AG10803 (cell line): Measurements from ENCODE around the gene HAGH.

ENCODE experiments used
- DNase-seq: peaks from one replicate; pipeline ENCODE4 v3.0.0; 2010; ENCODE audit warnings: low read depth
- H3K4me3 ChIP-seq: 2 replicates; pipeline ENCODE4 v1.5.1; 2011; ENCODE audit warnings: mild to moderate bottlenecking, low read length, control low read depth
- CTCF ChIP-seq: conservative IDR thresholded peaks from 2 replicates; pipeline ENCODE4 v1.5.1; 2011; ENCODE audit warnings: mild to moderate bottlenecking, low read length, control low read depth, inconsistent platforms

Gene HAGH

DNA sequence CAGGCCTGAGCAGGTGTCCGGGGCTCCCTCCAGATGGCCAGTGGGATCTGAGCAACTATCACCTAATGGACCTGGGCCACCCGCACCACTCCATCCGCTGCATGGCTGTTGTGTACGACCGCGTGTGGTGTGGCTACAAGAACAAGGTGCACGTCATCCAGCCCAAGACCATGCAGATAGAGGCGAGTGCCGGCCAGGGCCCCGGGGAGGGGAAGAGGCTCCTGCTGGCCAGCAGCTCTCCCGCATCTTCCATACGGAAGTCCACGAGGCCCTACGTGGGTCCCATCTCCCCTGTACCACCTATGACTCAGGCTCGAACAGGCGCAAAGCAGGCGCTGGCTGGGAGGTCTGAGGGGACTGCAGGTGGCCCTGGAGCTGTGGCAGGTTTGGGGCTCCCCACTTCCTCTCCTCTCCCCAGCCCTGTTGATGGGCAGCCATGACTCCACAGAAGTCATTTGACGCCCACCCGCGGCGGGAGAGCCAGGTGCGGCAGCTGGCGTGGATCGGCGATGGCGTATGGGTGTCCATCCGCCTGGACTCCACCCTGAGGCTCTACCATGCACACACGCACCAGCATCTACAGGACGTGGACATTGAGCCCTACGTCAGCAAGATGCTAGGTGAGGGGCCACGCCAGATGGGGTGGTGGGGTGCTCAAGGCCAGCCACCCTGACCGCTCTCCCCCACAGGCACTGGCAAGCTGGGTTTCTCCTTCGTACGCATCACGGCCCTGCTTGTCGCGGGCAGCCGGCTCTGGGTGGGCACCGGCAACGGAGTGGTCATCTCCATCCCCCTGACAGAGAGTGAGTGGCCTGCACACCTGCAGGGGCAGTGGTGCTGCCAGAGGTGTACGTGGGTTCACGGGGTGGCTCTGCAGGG is 59.3 kb downstream of the HAGH start:
- TF ChIP-seq CTCF, result no peak
- DNase-seq, result no peak
- H3K4me3 ChIP-seq, result no peak overlapping the region

GRCh38 chr16:1766701-1767100 is 59.9 kb downstream of the HAGH start:
- DNase-seq, result no peak
- H3K4me3 ChIP-seq, result no peak overlapping the region
- no peak for TF ChIP-seq CTCF

GRCh38 chr16:1766231-1766630 is 60.4 kb downstream of the HAGH start:
- DNase-seq, result no peak
- TF ChIP-seq CTCF, result no peak

DNA sequence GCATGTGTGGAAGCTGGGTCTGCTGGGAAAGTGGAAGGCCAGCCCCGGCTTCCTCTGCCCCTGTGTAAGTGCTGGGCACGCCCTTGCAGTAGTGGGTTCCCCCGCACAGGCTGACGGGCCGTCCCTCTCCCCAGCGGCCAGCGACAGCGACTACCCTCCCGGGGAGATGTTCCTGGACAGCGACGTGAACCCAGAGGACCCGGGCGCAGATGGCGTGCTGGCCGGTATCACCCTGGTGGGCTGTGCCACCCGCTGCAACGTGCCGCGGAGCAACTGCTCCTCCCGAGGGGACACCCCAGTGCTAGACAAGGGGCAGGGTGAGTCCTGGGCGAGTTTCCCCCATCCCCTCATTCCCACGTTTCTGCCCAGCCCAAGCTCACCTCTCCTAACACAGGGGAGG is 60.8 kb downstream of the HAGH start:
- no peak for TF ChIP-seq CTCF
- H3K4me3 ChIP-seq, result no peak overlapping the region
- DNase-seq, result no peak

More at GRCh38 chr16:1766231-1766630, 60.4 kb downstream of the HAGH start:
- H3K4me3 ChIP-seq, result no peak overlapping the region

- H3K4me3 ChIP-seq, result no peak overlapping the region
- TF ChIP-seq CTCF, result no peak
- DNase-seq, result no peak
Observed at GRCh38 chr16:1764971-1765370, 61.7 kb downstream of the HAGH start.

DNA sequence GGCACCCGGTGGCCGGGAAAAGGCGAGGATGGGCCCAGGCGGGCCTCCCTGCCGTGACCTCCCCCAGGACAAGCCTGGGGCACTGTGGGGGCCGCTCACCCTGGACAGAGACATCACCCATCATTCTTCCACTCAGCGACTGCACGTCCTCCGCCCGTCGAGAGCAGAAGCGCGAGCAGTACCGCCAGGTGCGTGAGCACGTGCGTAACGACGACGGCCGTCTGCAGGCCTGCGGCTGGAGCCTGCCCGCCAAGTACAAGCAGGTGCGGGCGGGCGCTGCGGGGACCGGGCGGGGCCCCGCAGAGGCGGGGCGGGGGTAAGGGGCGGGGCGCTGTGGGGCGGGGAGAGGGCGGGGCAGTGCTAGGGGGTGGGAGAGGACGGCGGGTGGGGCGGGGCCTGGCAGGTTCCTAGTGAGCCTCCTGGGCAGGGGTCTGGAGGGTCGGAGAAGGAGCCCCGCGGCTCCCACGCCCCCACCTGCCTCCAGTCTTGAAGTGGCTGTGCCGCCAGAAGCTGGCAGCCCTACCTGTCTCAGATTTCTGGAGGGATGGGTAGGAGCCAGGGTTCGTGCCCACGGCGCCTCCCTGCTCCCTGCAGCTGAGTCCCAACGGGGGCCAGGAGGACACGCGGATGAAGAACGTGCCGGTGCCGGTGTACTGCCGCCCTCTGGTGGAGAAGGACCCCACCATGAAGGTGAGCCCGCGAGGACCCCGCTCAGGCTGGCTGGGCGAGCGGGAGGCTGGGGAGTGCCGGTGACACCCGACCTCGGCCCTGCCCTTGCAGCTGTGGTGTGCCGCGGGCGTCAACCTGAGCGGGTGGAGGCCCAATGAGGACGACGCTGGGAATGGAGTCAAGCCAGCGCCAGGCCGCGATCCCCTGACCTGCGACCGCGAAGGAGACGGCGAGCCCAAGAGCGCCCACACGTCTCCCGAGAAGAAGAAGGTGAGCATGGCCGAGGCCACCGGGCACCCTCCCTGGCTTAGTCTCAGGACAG is 62.8 kb downstream of the HAGH start:
- peak; percentile 22 for TF ChIP-seq CTCF
- DNase-seq, result no peak
- H3K4me3 ChIP-seq, result no peak overlapping the region
